ENCODE results near the gene FAM120AOS. TPM values are rescaled to one million over a fixed set of nuclear protein-coding genes. Genes with fewer than 3 reads are reported as not detected.

The FAM120AOS gene
- polyA plus RNA-seq, 3 donors = 33.2 to 47.7 (median 41.6) TPM

DNA sequence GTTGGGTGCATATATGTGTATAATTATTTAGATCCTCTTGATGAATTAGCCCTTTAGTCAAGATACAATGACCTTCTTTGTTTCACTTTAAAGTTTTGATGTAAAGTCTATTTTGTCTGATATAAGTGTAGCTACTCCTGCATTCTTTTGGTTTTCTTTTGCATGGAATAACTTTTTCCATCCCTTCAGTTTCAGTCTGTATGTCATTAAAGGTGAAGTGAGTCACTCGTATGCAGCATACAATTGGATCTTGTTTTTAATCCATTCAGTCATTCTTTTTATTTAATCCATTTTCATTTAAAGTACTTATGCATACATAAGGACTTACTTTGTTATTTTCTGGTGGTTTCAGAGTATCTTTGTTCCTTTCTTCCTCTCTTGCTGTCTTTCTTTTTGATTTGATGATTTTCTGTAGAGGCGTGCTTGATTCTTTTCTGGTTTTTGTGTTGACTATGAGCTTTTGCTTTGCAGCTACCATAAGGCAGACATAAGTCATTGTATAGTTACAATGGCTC is 38.1 kb downstream of the FAM120AOS start:
- DNase-seq = no peak
- no peak overlapping the region for H3K27ac ChIP-seq (ENCODE audit: low read depth in 1 of 2, low read length in 2 of 2)
- no peak overlapping the region for H2AFZ ChIP-seq (ENCODE audit: insufficient read depth, low read depth, low read length, poor library complexity, severe bottlenecking)
- intact Hi-C loops (cut with micrococcal nuclease) = no loop called here
- no CpG with 5 or more reads among the region's 2 CpGs for WGBS (ENCODE audit: insufficient coverage)
- no peak overlapping the region for H3K4me2 ChIP-seq (replicated peaks; ENCODE audit: extremely low read depth, low read length, poor library complexity, severe bottlenecking)
- peaks cover 18 to 32% of the 10 kb centered on the region in 2 donors for H3K9me3 ChIP-seq (replicated peaks in 1 of 2; ENCODE audit: control insufficient read depth in 1 of 2, insufficient read depth in 1 of 2, low read length in 2 of 2)
- H3K9me3 Mint-ChIP-seq = peaks cover 10 to 41% (median 30%) of the 10 kb centered on the region in 7 donors
- H4K20me1 ChIP-seq (ENCODE audit: insufficient read depth, low read length) = no peaks in the 10 kb centered on the region
- H3K4me3 ChIP-seq (replicated peaks in 1 of 3; ENCODE audit: low read depth in 2 of 3, low read length in 3 of 3) = no peak overlapping the region
- H3K27me3 Mint-ChIP-seq (ENCODE audit: low read depth in 3 of 3) = peaks cover 9 to 20% (median 10%) of the 10 kb centered on the region in 3 donors
- H3K9ac ChIP-seq (ENCODE audit: insufficient read depth, low read length, poor library complexity, severe bottlenecking) = no peak overlapping the region
- H3K27me3 ChIP-seq (ENCODE audit: control insufficient read depth in 2 of 2, insufficient read depth in 2 of 2, low read length in 2 of 2) = peaks cover 0 to 3% of the 10 kb centered on the region in 2 donors
- H3K79me2 ChIP-seq (ENCODE audit: insufficient read depth, low read length) = no peaks in the 10 kb centered on the region
- H3K4me3 Mint-ChIP-seq = no peak overlapping the region
- H3K27ac Mint-ChIP-seq = no peak overlapping the region
- TF ChIP-seq CTCF (IDR thresholded peaks at IDR 0.05) = no peak
- no peaks in the 10 kb centered on the region for H3K4me1 ChIP-seq (ENCODE audit: control insufficient read depth in 1 of 2, insufficient read depth in 2 of 2, low read length in 2 of 2)
- H3K36me3 ChIP-seq (replicated peaks in 1 of 2; ENCODE audit: control insufficient read depth in 1 of 2, insufficient read depth in 2 of 2, low read length in 2 of 2) = no peaks in the 10 kb centered on the region
- no peaks in the 10 kb centered on the region for H3K36me3 Mint-ChIP-seq
- H3K4me1 Mint-ChIP-seq = no peaks in the 10 kb centered on the region

- peaks cover 10 to 27% (median 11%) of the 10 kb centered on the region in 3 donors for H3K27me3 Mint-ChIP-seq (ENCODE audit: low read depth in 3 of 3)
- no peak overlapping the region for H3K4me3 Mint-ChIP-seq
- no peak overlapping the region for H2AFZ ChIP-seq (ENCODE audit: insufficient read depth, low read depth, low read length, poor library complexity, severe bottlenecking)
- no peaks in the 10 kb centered on the region for H3K36me3 ChIP-seq (replicated peaks in 1 of 2; ENCODE audit: control insufficient read depth in 1 of 2, insufficient read depth in 2 of 2, low read length in 2 of 2)
- no peak overlapping the region for H3K4me2 ChIP-seq (replicated peaks; ENCODE audit: extremely low read depth, low read length, poor library complexity, severe bottlenecking)
- no peak overlapping the region for H3K9ac ChIP-seq (ENCODE audit: insufficient read depth, low read length, poor library complexity, severe bottlenecking)
- no peaks in the 10 kb centered on the region for H4K20me1 ChIP-seq (ENCODE audit: insufficient read depth, low read length)
- TF ChIP-seq CTCF (IDR thresholded peaks at IDR 0.05) = no peak
- DNase-seq = no peak
- H3K9me3 ChIP-seq (replicated peaks in 1 of 2; ENCODE audit: control insufficient read depth in 1 of 2, insufficient read depth in 1 of 2, low read length in 2 of 2) = peaks cover 18 to 21% of the 10 kb centered on the region in 2 donors
- no peaks in the 10 kb centered on the region for H3K79me2 ChIP-seq (ENCODE audit: insufficient read depth, low read length)
- peaks cover 4 to 31% (median 16%) of the 10 kb centered on the region in 7 donors for H3K9me3 Mint-ChIP-seq
- H3K4me1 Mint-ChIP-seq = no peaks in the 10 kb centered on the region
- H3K27ac Mint-ChIP-seq = no peak overlapping the region
- H3K4me3 ChIP-seq (replicated peaks in 1 of 3; ENCODE audit: low read depth in 2 of 3, low read length in 3 of 3) = no peak overlapping the region
- no peaks in the 10 kb centered on the region for H3K4me1 ChIP-seq (ENCODE audit: control insufficient read depth in 1 of 2, insufficient read depth in 2 of 2, low read length in 2 of 2)
- H3K27me3 ChIP-seq (ENCODE audit: control insufficient read depth in 2 of 2, insufficient read depth in 2 of 2, low read length in 2 of 2) = peaks cover 2 to 3% of the 10 kb centered on the region in 2 donors
- no peak overlapping the region for H3K27ac ChIP-seq (ENCODE audit: low read depth in 1 of 2, low read length in 2 of 2)
- H3K36me3 Mint-ChIP-seq = no peaks in the 10 kb centered on the region
- intact Hi-C loops (cut with micrococcal nuclease) = no loop called here
Measured at GRCh38 chr9:93413530-93413929, 39.9 kb downstream of the FAM120AOS start.

Measured in CD14-positive monocyte (primary cell).